ENCODE measurements around the gene RAPGEFL1. TPM values are rescaled to one million over a fixed set of nuclear protein-coding genes. Genes with fewer than 3 reads are reported as not detected.
A peak's percentile ranks its signal among the peaks of the same experiment; 100 is the strongest.

RAPGEFL1 gene
- total RNA-seq, 2 experiments from 2014 or later, result 3.1 to 4.0 TPM

- Mint-ChIP-seq H3K27me3 (ENCODE audit: low read depth) (no peaks in the 10 kb centered on the region), H3K4me1 (ENCODE audit: low read depth) (peaks cover 55% of the 10 kb centered on the region), H3K4me3 (no peak overlapping the region), H3K27ac (peak overlapping the region; percentile 90), H3K9me3 (no peaks in the 10 kb centered on the region), H3K36me3 (ENCODE audit: low read depth) (peaks cover 45% of the 10 kb centered on the region)
- CTCF ChIA-PET, result interaction anchor here (0.7 to 5.1 kb wide), 3 partner anchors 15 to 42 kb away, joined by 3 to 31 read pairs (median 15); no protein-coding TSS in a partner anchor
- intact Hi-C loops (cut with micrococcal nuclease), result loop anchor here (1.0 to 5.0 kb wide), 2 partner anchors 13 to 41 kb away; partner anchors contain the start of gene CASC3
- no peak for DNase-seq
These were observed 23.6 kb upstream of the RAPGEFL1 start for GRCh38 chr17:40153603-40154236.

GRCh38 chr17:40157973-40158372 is 19.3 kb upstream of the RAPGEFL1 start:
- Mint-ChIP-seq H3K27me3 (ENCODE audit: low read depth) (no peaks in the 10 kb centered on the region), H3K36me3 (ENCODE audit: low read depth) (peaks cover 31% of the 10 kb centered on the region), H3K4me1 (ENCODE audit: low read depth) (peaks cover 33% of the 10 kb centered on the region), H3K4me3 (no peak overlapping the region), H3K27ac (peak overlapping the region; percentile 39), H3K9me3 (no peaks in the 10 kb centered on the region)
- CTCF ChIA-PET, result interaction anchor here (1.5 to 2.7 kb wide), 3 partner anchors 10 to 45 kb away, joined by 7 to 8 read pairs (median 8); no protein-coding TSS in a partner anchor
- DNase-seq, result no peak
- intact Hi-C loops (cut with micrococcal nuclease), result no loop called here

- CTCF ChIA-PET, result interaction anchor here (0.7 to 2.7 kb wide), 3 partner anchors 10 to 46 kb away, joined by 3 to 8 read pairs (median 8); no protein-coding TSS in a partner anchor
- intact Hi-C loops (cut with micrococcal nuclease), result no loop called here
- DNase-seq, result no peak
- H3K36me3 Mint-ChIP-seq (ENCODE audit: low read depth), result peaks cover 30% of the 10 kb centered on the region
- no peak overlapping the region for H3K27ac Mint-ChIP-seq
- H3K4me3 Mint-ChIP-seq, result no peak overlapping the region
- no peaks in the 10 kb centered on the region for H3K27me3 Mint-ChIP-seq (ENCODE audit: low read depth)
- no peaks in the 10 kb centered on the region for H3K9me3 Mint-ChIP-seq
- H3K4me1 Mint-ChIP-seq (ENCODE audit: low read depth), result peaks cover 27% of the 10 kb centered on the region
These were observed 18.7 kb upstream of the RAPGEFL1 start for GRCh38 chr17:40158438-40159013.

- no peak overlapping the region for H3K4me3 Mint-ChIP-seq
- no peaks in the 10 kb centered on the region for H3K27me3 Mint-ChIP-seq (ENCODE audit: low read depth)
- H3K36me3 Mint-ChIP-seq (ENCODE audit: low read depth), result peaks cover 27% of the 10 kb centered on the region
- no peaks in the 10 kb centered on the region for H3K9me3 Mint-ChIP-seq
- H3K27ac Mint-ChIP-seq, result no peak overlapping the region
- H3K4me1 Mint-ChIP-seq (ENCODE audit: low read depth), result peaks cover 21% of the 10 kb centered on the region
- DNase-seq, result no peak
- CTCF ChIA-PET, result interaction anchor here (2.7 kb wide), 1 partner anchor 9 kb away, joined by 8 read pairs; no protein-coding TSS in a partner anchor
- intact Hi-C loops (cut with micrococcal nuclease), result no loop called here
These were observed 17.8 kb upstream of the RAPGEFL1 start for GRCh38 chr17:40159456-40159855.

GRCh38 chr17:40167685-40168261 is 9.5 kb upstream of the RAPGEFL1 start:
- Mint-ChIP-seq H3K4me3 (no peak overlapping the region), H3K9me3 (no peaks in the 10 kb centered on the region), H3K27ac (peak overlapping the region; percentile 77), H3K36me3 (ENCODE audit: low read depth) (peaks cover 37% of the 10 kb centered on the region), H3K27me3 (ENCODE audit: low read depth) (no peaks in the 10 kb centered on the region), H3K4me1 (ENCODE audit: low read depth) (peaks cover 7% of the 10 kb centered on the region)
- intact Hi-C loops (cut with micrococcal nuclease), result loop anchor here (1.0 to 5.0 kb wide), 4 partner anchors 45 to 154 kb away; no protein-coding TSS in a partner anchor
- no peak for DNase-seq
- CTCF ChIA-PET, result interaction anchor here (0.8 to 5.4 kb wide), 28 partner anchors 8 to 155 kb away, joined by 3 to 116 read pairs (median 6); partner anchors contain the start of genes CSF3, NR1D1 and WIPF2

GRCh38 chr17:40168262-40168832 is 8.9 kb upstream of the RAPGEFL1 start:
- Mint-ChIP-seq H3K27ac (peak overlapping the region; percentile 77), H3K4me1 (ENCODE audit: low read depth) (peaks cover 7% of the 10 kb centered on the region), H3K4me3 (no peak overlapping the region), H3K27me3 (ENCODE audit: low read depth) (no peaks in the 10 kb centered on the region), H3K36me3 (ENCODE audit: low read depth) (peaks cover 37% of the 10 kb centered on the region), H3K9me3 (no peaks in the 10 kb centered on the region)
- intact Hi-C loops (cut with micrococcal nuclease), result loop anchor here (1.0 to 5.0 kb wide), 4 partner anchors 46 to 155 kb away; no protein-coding TSS in a partner anchor
- CTCF ChIA-PET, result interaction anchor here (0.6 to 5.4 kb wide), 35 partner anchors 9 to 230 kb away, joined by 3 to 116 read pairs (median 4); partner anchors contain the start of genes CASC3, CSF3, NR1D1 and WIPF2
- DNase-seq, result peak; percentile 44

GRCh38 chr17:40170325-40170724 is 6.9 kb upstream of the RAPGEFL1 start:
- Mint-ChIP-seq H3K9me3 (no peaks in the 10 kb centered on the region), H3K4me1 (ENCODE audit: low read depth) (peaks cover 6% of the 10 kb centered on the region), H3K36me3 (ENCODE audit: low read depth) (peaks cover 33% of the 10 kb centered on the region), H3K4me3 (no peak overlapping the region), H3K27ac (no peak overlapping the region), H3K27me3 (ENCODE audit: low read depth) (no peaks in the 10 kb centered on the region)
- intact Hi-C loops (cut with micrococcal nuclease), result no loop called here
- CTCF ChIA-PET, result interaction anchor here (5.4 kb wide), 1 partner anchor 57 kb away, joined by 116 read pairs; no protein-coding TSS in a partner anchor
- no peak for DNase-seq

- intact Hi-C loops (cut with micrococcal nuclease), result no loop called here
- Mint-ChIP-seq H3K9me3 (no peaks in the 10 kb centered on the region), H3K4me3 (no peak overlapping the region), H3K27me3 (ENCODE audit: low read depth) (no peaks in the 10 kb centered on the region), H3K27ac (no peak overlapping the region), H3K36me3 (ENCODE audit: low read depth) (peaks cover 35% of the 10 kb centered on the region), H3K4me1 (ENCODE audit: low read depth) (peaks cover 8% of the 10 kb centered on the region)
- CTCF ChIA-PET, result interaction anchor here (1.1 kb wide), 1 partner anchor 96 kb away, joined by 3 read pairs; no protein-coding TSS in a partner anchor
- DNase-seq, result no peak
These were observed 5.5 kb upstream of the RAPGEFL1 start for GRCh38 chr17:40171750-40172149.

- intact Hi-C loops (cut with micrococcal nuclease), result no loop called here
- Mint-ChIP-seq H3K27me3 (ENCODE audit: low read depth) (no peaks in the 10 kb centered on the region), H3K9me3 (no peaks in the 10 kb centered on the region), H3K27ac (no peak overlapping the region), H3K36me3 (ENCODE audit: low read depth) (peaks cover 28% of the 10 kb centered on the region), H3K4me1 (ENCODE audit: low read depth) (peaks cover 11% of the 10 kb centered on the region), H3K4me3 (no peak overlapping the region)
- DNase-seq, result no peak
- CTCF ChIA-PET, result interaction anchor here (1.0 to 2.1 kb wide), 5 partner anchors 9 to 94 kb away, joined by 3 to 4 read pairs (median 3); no protein-coding TSS in a partner anchor
These were observed 4.0 kb upstream of the RAPGEFL1 start for GRCh38 chr17:40173091-40173777.

- Mint-ChIP-seq H3K9me3 (no peaks in the 10 kb centered on the region), H3K27ac (no peak overlapping the region), H3K36me3 (ENCODE audit: low read depth) (peaks cover 23% of the 10 kb centered on the region), H3K27me3 (ENCODE audit: low read depth) (no peaks in the 10 kb centered on the region), H3K4me3 (no peak overlapping the region), H3K4me1 (ENCODE audit: low read depth) (peaks cover 10% of the 10 kb centered on the region)
- intact Hi-C loops (cut with micrococcal nuclease), result no loop called here
- CTCF ChIA-PET, result interaction anchor here (1.0 to 2.1 kb wide), 4 partner anchors 10 to 94 kb away, joined by 3 to 4 read pairs (median 4); no protein-coding TSS in a partner anchor
- DNase-seq, result no peak
These were observed 3.5 kb upstream of the RAPGEFL1 start for GRCh38 chr17:40173778-40174135.

- no peak for DNase-seq
- Mint-ChIP-seq H3K4me3 (no peak overlapping the region), H3K27ac (peak overlapping the region; percentile 36), H3K36me3 (ENCODE audit: low read depth) (peaks cover 17% of the 10 kb centered on the region), H3K27me3 (ENCODE audit: low read depth) (no peaks in the 10 kb centered on the region), H3K4me1 (ENCODE audit: low read depth) (peaks cover 10% of the 10 kb centered on the region), H3K9me3 (no peaks in the 10 kb centered on the region)
- intact Hi-C loops (cut with micrococcal nuclease), result no loop called here
- CTCF ChIA-PET, result interaction anchor here (1.3 to 2.1 kb wide), 4 partner anchors 11 to 88 kb away, joined by 3 to 10 read pairs (median 4); no protein-coding TSS in a partner anchor
These were observed 2.8 kb upstream of the RAPGEFL1 start for GRCh38 chr17:40174514-40174913.

All from activated naive CD4-positive, alpha-beta T cell treated with anti-CD3 and anti-CD28 coated beads for 36 hours (primary cell).